ENCODE data around the gene REG4.

DNA sequence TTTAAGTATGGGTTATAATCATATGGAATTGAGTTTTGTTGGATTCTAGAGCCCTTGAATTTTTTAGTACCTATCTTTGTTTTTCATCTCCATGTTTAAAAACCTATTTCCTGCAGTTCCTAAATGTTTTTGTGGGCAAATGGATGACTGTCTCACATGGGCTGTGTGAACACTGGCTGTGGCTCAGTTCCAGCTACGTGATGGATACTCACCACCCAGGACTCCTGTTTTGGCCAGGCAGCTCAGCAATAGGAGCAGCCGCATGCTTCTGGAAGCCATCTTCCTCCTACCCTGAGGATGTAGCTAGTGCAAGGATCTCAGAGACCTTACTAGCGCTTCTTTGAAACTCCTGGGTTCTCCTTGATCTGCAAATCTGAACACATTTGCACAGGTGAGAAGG, 2.8 kb downstream of the REG4 start:
- TF ChIP-seq, protein P1, sequence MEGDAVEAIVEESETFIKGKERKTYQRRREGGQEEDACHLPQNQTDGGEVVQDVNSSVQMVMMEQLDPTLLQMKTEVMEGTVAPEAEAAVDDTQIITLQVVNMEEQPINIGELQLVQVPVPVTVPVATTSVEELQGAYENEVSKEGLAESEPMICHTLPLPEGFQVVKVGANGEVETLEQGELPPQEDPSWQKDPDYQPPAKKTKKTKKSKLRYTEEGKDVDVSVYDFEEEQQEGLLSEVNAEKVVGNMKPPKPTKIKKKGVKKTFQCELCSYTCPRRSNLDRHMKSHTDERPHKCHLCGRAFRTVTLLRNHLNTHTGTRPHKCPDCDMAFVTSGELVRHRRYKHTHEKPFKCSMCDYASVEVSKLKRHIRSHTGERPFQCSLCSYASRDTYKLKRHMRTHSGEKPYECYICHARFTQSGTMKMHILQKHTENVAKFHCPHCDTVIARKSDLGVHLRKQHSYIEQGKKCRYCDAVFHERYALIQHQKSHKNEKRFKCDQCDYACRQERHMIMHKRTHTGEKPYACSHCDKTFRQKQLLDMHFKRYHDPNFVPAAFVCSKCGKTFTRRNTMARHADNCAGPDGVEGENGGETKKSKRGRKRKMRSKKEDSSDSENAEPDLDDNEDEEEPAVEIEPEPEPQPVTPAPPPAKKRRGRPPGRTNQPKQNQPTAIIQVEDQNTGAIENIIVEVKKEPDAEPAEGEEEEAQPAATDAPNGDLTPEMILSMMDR (conservative IDR thresholded peaks at IDR 0.05) = no peak
- no peak for TF ChIP-seq ZFX (IDR thresholded peaks at IDR 0.05)
